Measurements from ENCODE around the gene NRBF2.

Gene NRBF2

GRCh38 chr10:63169624-63170023, 36.5 kb downstream of the NRBF2 start:
- ChIA-PET CTCF (no interaction called here), POLR2A (no interaction called here)
- DNase-seq (ENCODE audit: extremely low spot score), result no peak
- no peak for TF ChIP-seq NFRKB (IDR thresholded peaks at IDR 0.05)
- TF ChIP-seq ZNF384 (IDR thresholded peaks at IDR 0.05), result no peak
- TF ChIP-seq FOXM1 (IDR thresholded peaks at IDR 0.05; ENCODE audit: borderline replicate concordance), result no peak
- no peak for TF ChIP-seq SUZ12 (IDR thresholded peaks at IDR 0.05)

GRCh38 chr10:63171255-63171855, 38.2 kb downstream of the NRBF2 start:
- CTCF ChIA-PET, result no interaction called here
- no peak for DNase-seq (ENCODE audit: extremely low spot score)
- POLR2A ChIA-PET, result no interaction called here
- no peak for TF ChIP-seq FOXK2 (IDR thresholded peaks at IDR 0.05)
- no peak for TF ChIP-seq ZNF384 (IDR thresholded peaks at IDR 0.05)
- no peak for TF ChIP-seq CTBP1 (IDR thresholded peaks at IDR 0.05; ENCODE audit: borderline replicate concordance)
- no peak for TF ChIP-seq SP1 (IDR thresholded peaks at IDR 0.05)
- no peak for TF ChIP-seq ELF4 (IDR thresholded peaks at IDR 0.05)
- TF ChIP-seq TARDBP (IDR thresholded peaks at IDR 0.05), result no peak
- no peak for TF ChIP-seq SUZ12 (IDR thresholded peaks at IDR 0.05)
- no peak for TF ChIP-seq HDGF (IDR thresholded peaks at IDR 0.05; ENCODE audit: borderline replicate concordance)
- no peak for TF ChIP-seq BHLHE40 (IDR thresholded peaks at IDR 0.05; ENCODE audit: borderline replicate concordance)
- TF ChIP-seq L3MBTL2 (conservative IDR thresholded peaks at IDR 0.05), result no peak
- TF ChIP-seq LEF1 (IDR thresholded peaks at IDR 0.05; ENCODE audit: borderline replicate concordance), result no peak
- TF ChIP-seq FOXA1 (IDR thresholded peaks at IDR 0.05), result no peak

- ChIA-PET CTCF (no interaction called here), POLR2A (no interaction called here)
- DNase-seq (ENCODE audit: extremely low spot score), result no peak
- TF ChIP-seq BHLHE40 (IDR thresholded peaks at IDR 0.05; ENCODE audit: borderline replicate concordance), result no peak
- TF ChIP-seq SP1 (IDR thresholded peaks at IDR 0.05), result no peak
- TF ChIP-seq HDGF (IDR thresholded peaks at IDR 0.05; ENCODE audit: borderline replicate concordance), result no peak
- no peak for TF ChIP-seq ELF4 (IDR thresholded peaks at IDR 0.05)
- TF ChIP-seq ZNF384 (IDR thresholded peaks at IDR 0.05), result no peak
- no peak for TF ChIP-seq LEF1 (IDR thresholded peaks at IDR 0.05; ENCODE audit: borderline replicate concordance)
- TF ChIP-seq SUZ12 (IDR thresholded peaks at IDR 0.05), result no peak
- TF ChIP-seq TARDBP (IDR thresholded peaks at IDR 0.05), result no peak
Observed at GRCh38 chr10:63171926-63172325, 38.8 kb downstream of the NRBF2 start.

- DNase-seq (ENCODE audit: extremely low spot score), result no peak
- ChIA-PET POLR2A (interaction anchor here (0.8 kb wide), 1 partner anchor 363 kb away, joined by 3 read pairs; no protein-coding TSS in a partner anchor), CTCF (interaction anchor here (1.3 kb wide), 1 partner anchor 547 kb away, joined by 3 read pairs; no protein-coding TSS in a partner anchor)
- no peak for TF ChIP-seq ELF4 (IDR thresholded peaks at IDR 0.05)
- no peak for TF ChIP-seq SP1 (IDR thresholded peaks at IDR 0.05)
- no peak for TF ChIP-seq FOXM1 (IDR thresholded peaks at IDR 0.05; ENCODE audit: borderline replicate concordance)
- no peak for TF ChIP-seq ZNF384 (IDR thresholded peaks at IDR 0.05)
- TF ChIP-seq PKNOX1 (IDR thresholded peaks at IDR 0.05), result no peak
- TF ChIP-seq ARNT (IDR thresholded peaks at IDR 0.05), result no peak
- TF ChIP-seq TARDBP (IDR thresholded peaks at IDR 0.05), result no peak
- TF ChIP-seq SUZ12 (IDR thresholded peaks at IDR 0.05), result no peak
- TF ChIP-seq CTBP1 (IDR thresholded peaks at IDR 0.05; ENCODE audit: borderline replicate concordance), result no peak
- TF ChIP-seq LEF1 (IDR thresholded peaks at IDR 0.05; ENCODE audit: borderline replicate concordance), result no peak
- no peak for TF ChIP-seq HDGF (IDR thresholded peaks at IDR 0.05; ENCODE audit: borderline replicate concordance)
- TF ChIP-seq FOXA1 (IDR thresholded peaks at IDR 0.05), result no peak
- no peak for TF ChIP-seq FOXK2 (IDR thresholded peaks at IDR 0.05)
- TF ChIP-seq NFRKB (IDR thresholded peaks at IDR 0.05), result no peak
- no peak for TF ChIP-seq BHLHE40 (IDR thresholded peaks at IDR 0.05; ENCODE audit: borderline replicate concordance)
- no peak for TF ChIP-seq L3MBTL2 (conservative IDR thresholded peaks at IDR 0.05)
Observed at GRCh38 chr10:63173468-63174232, 40.5 kb downstream of the NRBF2 start.

GRCh38 chr10:63175534-63175933, 42.4 kb downstream of the NRBF2 start:
- POLR2A ChIA-PET, result no interaction called here
- TF ChIP-seq L3MBTL2 (conservative IDR thresholded peaks at IDR 0.05), result no peak
- TF ChIP-seq PKNOX1 (IDR thresholded peaks at IDR 0.05), result no peak
- TF ChIP-seq HDGF (IDR thresholded peaks at IDR 0.05; ENCODE audit: borderline replicate concordance), result no peak
- no peak for TF ChIP-seq LEF1 (IDR thresholded peaks at IDR 0.05; ENCODE audit: borderline replicate concordance)
- TF ChIP-seq BHLHE40 (IDR thresholded peaks at IDR 0.05; ENCODE audit: borderline replicate concordance), result no peak
- no peak for TF ChIP-seq CTBP1 (IDR thresholded peaks at IDR 0.05; ENCODE audit: borderline replicate concordance)
- TF ChIP-seq NFRKB (IDR thresholded peaks at IDR 0.05), result no peak
- TF ChIP-seq SUZ12 (IDR thresholded peaks at IDR 0.05), result no peak
- no peak for TF ChIP-seq ZNF384 (IDR thresholded peaks at IDR 0.05)
- TF ChIP-seq FOXM1 (IDR thresholded peaks at IDR 0.05; ENCODE audit: borderline replicate concordance), result no peak
- TF ChIP-seq FOXA1 (IDR thresholded peaks at IDR 0.05), result no peak
- no peak for TF ChIP-seq ARNT (IDR thresholded peaks at IDR 0.05)
- CTCF ChIA-PET, result interaction anchor here (1.4 kb wide), 1 partner anchor 9 kb away, joined by 7 read pairs; no protein-coding TSS in a partner anchor
- DNase-seq (ENCODE audit: extremely low spot score), result no peak

GRCh38 chr10:63192826-63193225, 59.7 kb downstream of the NRBF2 start:
- TF ChIP-seq ARNT (IDR thresholded peaks at IDR 0.05) (no peak), SUZ12 (IDR thresholded peaks at IDR 0.05) (no peak), ELF4 (IDR thresholded peaks at IDR 0.05) (no peak), ZNF384 (IDR thresholded peaks at IDR 0.05) (no peak), LEF1 (IDR thresholded peaks at IDR 0.05; ENCODE audit: borderline replicate concordance) (no peak), TARDBP (IDR thresholded peaks at IDR 0.05) (no peak)
- CTCF ChIA-PET, result no interaction called here
- POLR2A ChIA-PET, result no interaction called here
- DNase-seq (ENCODE audit: extremely low spot score), result no peak
